NAMALWA (cell line): ENCODE data around the gene GAL3ST2.
"Not testable (repeated sequence)": the region's sequence is repeated elsewhere in the genome, so short reads cannot be mapped to it uniquely, and the experiment has no call there.

Experiments
- DNase-seq: peaks from one replicate; pipeline ENCODE4 v3.0.0-alpha.2; 2015; ENCODE audit warnings: low spot score

Gene GAL3ST2

GRCh38 chr2:241820625-241821384 lies 44.2 kb downstream of the GAL3ST2 start:
- DNase-seq: no peak

GRCh38 chr2:241821460-241822263 lies 45.0 kb downstream of the GAL3ST2 start:
- no peak for DNase-seq

- DNase-seq: no peak
These were observed 45.6 kb downstream of the GAL3ST2 start for GRCh38 chr2:241822264-241822623.

GRCh38 chr2:241823531-241824437 lies 47.2 kb downstream of the GAL3ST2 start:
- DNase-seq: not testable (repeated sequence)

- DNase-seq: no peak
These were observed 50.8 kb downstream of the GAL3ST2 start for GRCh38 chr2:241827394-241827793.

- no peak for DNase-seq
These were observed 56.6 kb downstream of the GAL3ST2 start for GRCh38 chr2:241833101-241833663.

- not testable (repeated sequence) for DNase-seq
These were observed 57.3 kb downstream of the GAL3ST2 start for GRCh38 chr2:241833756-241834526.

- no peak for DNase-seq
These were observed 58.0 kb downstream of the GAL3ST2 start for GRCh38 chr2:241834527-241835210.

- DNase-seq: no peak
These were observed 59.0 kb downstream of the GAL3ST2 start for GRCh38 chr2:241835611-241836010.

- no peak for DNase-seq
These were observed 59.7 kb downstream of the GAL3ST2 start for GRCh38 chr2:241836292-241836691.

GRCh38 chr2:241837197-241837965 lies 60.8 kb downstream of the GAL3ST2 start:
- no peak for DNase-seq

GRCh38 chr2:241841181-241842066 lies 64.8 kb downstream of the GAL3ST2 start:
- no peak for DNase-seq

- DNase-seq: no peak
These were observed 65.4 kb downstream of the GAL3ST2 start for GRCh38 chr2:241842067-241842415.

- no peak for DNase-seq
These were observed 66.1 kb downstream of the GAL3ST2 start for GRCh38 chr2:241842620-241843211.

GRCh38 chr2:241843321-241844065 lies 66.9 kb downstream of the GAL3ST2 start:
- no peak for DNase-seq

- no peak for DNase-seq
These were observed 67.6 kb downstream of the GAL3ST2 start for GRCh38 chr2:241844066-241844728.
